Psoas muscle (tissue), 8 donors: ENCODE results near the gene SPAG16. TPM values are rescaled to one million over a fixed set of nuclear protein-coding genes. Genes with fewer than 3 reads are reported as not detected.
"Not testable (repeated sequence)": the region's sequence is repeated elsewhere in the genome, so short reads cannot be mapped to it uniquely, and the experiment has no call there.

Experiments
- ATAC-seq, 4 donors: fragments of 200-7000 bp; cut with Tn5 transposase; one replicate each; pipeline ENCODE4 v1.9.1; 2020; ENCODE audit warnings: moderate library complexity in 3 of 4, mild to moderate bottlenecking in 2 of 4
- DNase-seq, 2 donors: peaks; one replicate each; pipeline ENCODE4 v3.0.0-alpha.2; 2020
- H3K27ac ChIP-seq: fragments of 200-600 bp; one replicate; pipeline ENCODE4 v1.8.0; 2022
- H3K27me3 ChIP-seq, 3 donors: fragments of 200-600 bp in 1 of 3; one replicate each; pipeline versions ENCODE4 v1.6.1 to v1.8.0; 2013 to 2022; ENCODE audit warnings: low read length in 2 of 3, mild to moderate bottlenecking in 2 of 3, moderate library complexity in 1 of 3; ENCODE audit not compliant: insufficient read depth in 3 of 3
- H3K36me3 ChIP-seq, 2 donors: fragments of 200-600 bp in 1 of 2; one replicate each; pipeline versions ENCODE4 v1.6.1 to v1.8.0; 2013 to 2022; ENCODE audit warnings: low read depth in 1 of 2, mild to moderate bottlenecking in 1 of 2, moderate library complexity in 1 of 2; ENCODE audit not compliant: insufficient read depth in 1 of 2
- H3K4me1 ChIP-seq: fragments of 200-600 bp; one replicate; pipeline ENCODE4 v1.8.0; 2022
- H3K4me3 ChIP-seq: fragments of 200-600 bp; one replicate; pipeline ENCODE4 v1.8.0; 2022; ENCODE audit warnings: mild to moderate bottlenecking
- H3K9me3 ChIP-seq: fragments of 200-600 bp; one replicate; pipeline ENCODE4 v1.8.0; 2022
- WGBS, 3 donors: extraction: QIAGEN DNeasy Blood & Tissue Kit; methylation state at CpG; one replicate each; pipeline versions ENCODE4 v1.1.6 to v1.1.7; 2013; 5-methylcytosine and 5-hydroxymethylcytosine counted together
- intact Hi-C, 2 donors: fragments of 100-400 bp; cut with DNase I; formaldehyde crosslinking; loops; one replicate each; pipeline versions ENCODE4 v1.11.0 to v1.14.2; 2022
- polyA plus RNA-seq, 3 donors: library from polyadenylated mRNA; stranded (reverse); fragments of 200-250 nt; gene quantifications; one replicate each; pipeline ENCODE4 v1.2.3, GENCODE V29; 2013
- total RNA-seq, 4 donors: library from RNA; stranded (reverse); fragmentation: NEBNext Ultra II Directional in 2 of 4; extraction: Animal tissue kit (Norgen Biotek cat#: 25700) in 2 of 4; gene quantifications; one replicate each; pipeline versions ENCODE4 v1.2.1 to v1.2.4, GENCODE V29; 2021 to 2023
- TF ChIP-seq, protein P1 (sequence below): fragments of 200-600 bp; IDR thresholded peaks from one replicate; pipeline ENCODE4 v1.8.0; 2022; ENCODE audit warnings: antibody characterized with exemption
- donor health status: healthy with polysubstance abuse.
- donor health status: DM: no; HTN: no; CAD: no; lungs with moderate emphysema.
- donor health status: Bipolar disorder and iron deficiency.
- donor health status: healthy.
- donor health status: DM: yes; HTN: yes; CAD: no.
- donor health status: DM: no; HTN: no; CAD: no.
- donor health status: DM: no; HTN: no; CAD: no.
- donor health status: DM: yes; HTN: yes; CAD: no.

Gene SPAG16
- total and polyA plus RNA-seq, 7 donors, result 1.6 to 8.7 (median 4.3) TPM

DNA sequence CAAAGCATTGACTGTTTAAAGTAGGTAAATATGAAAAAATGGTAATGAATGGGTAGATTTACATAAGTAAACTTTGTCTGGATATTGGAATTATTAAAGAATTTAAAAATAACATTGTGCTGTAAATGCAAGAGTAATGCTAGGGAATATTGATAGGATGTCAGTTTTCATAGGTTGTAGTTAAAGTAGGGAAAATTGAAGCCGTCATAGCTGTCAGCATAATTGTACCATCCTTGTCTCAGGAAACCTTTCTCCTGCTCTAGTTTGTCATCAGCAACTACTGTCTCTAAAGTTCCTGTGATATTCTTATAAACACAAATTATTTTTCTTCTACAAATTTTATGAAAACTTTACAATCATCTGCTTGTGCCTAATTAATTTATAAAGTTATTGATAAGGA lies 10.1 kb upstream of the SPAG16 start:
- intact Hi-C loops, result no loop called here

DNA sequence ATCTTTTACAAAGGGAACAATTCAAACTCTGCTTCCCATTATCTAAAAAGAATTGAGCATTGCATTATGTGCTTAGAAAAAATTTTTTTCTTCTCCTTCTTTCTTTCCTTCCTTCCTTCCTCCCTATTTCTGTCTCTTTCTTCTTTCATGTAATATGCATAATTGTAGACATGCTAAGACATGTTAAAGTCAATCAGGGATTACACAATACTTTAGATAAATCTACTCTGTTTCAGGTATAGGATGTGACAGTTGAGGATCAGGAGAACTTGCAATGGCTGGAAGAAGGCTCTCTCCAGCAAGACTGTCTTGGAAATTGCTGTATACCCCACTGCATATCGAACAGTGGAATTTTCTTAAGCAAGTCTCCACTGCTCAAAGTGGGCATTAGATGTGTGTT lies 9.0 kb upstream of the SPAG16 start:
- intact Hi-C loops, result no loop called here
- 77 to 94% (median 90%) methylated on average over 1 of the region's 1 CpG for WGBS, 3 donors

More for the DNA sequence above, 10.1 kb upstream of the SPAG16 start:
- DNase-seq (no peak), ATAC-seq (no peak)
- 65 to 82% (median 82%) methylated on average over 1 of the region's 1 CpG for WGBS, 3 donors
- H3K27me3 ChIP-seq, result peaks cover 0 to 2% (median 0%) of the 10 kb centered on the region in 3 donors
- no peaks in the 10 kb centered on the region for H3K36me3 ChIP-seq
- TF ChIP-seq, protein P1, sequence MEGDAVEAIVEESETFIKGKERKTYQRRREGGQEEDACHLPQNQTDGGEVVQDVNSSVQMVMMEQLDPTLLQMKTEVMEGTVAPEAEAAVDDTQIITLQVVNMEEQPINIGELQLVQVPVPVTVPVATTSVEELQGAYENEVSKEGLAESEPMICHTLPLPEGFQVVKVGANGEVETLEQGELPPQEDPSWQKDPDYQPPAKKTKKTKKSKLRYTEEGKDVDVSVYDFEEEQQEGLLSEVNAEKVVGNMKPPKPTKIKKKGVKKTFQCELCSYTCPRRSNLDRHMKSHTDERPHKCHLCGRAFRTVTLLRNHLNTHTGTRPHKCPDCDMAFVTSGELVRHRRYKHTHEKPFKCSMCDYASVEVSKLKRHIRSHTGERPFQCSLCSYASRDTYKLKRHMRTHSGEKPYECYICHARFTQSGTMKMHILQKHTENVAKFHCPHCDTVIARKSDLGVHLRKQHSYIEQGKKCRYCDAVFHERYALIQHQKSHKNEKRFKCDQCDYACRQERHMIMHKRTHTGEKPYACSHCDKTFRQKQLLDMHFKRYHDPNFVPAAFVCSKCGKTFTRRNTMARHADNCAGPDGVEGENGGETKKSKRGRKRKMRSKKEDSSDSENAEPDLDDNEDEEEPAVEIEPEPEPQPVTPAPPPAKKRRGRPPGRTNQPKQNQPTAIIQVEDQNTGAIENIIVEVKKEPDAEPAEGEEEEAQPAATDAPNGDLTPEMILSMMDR, result no peak
- no peaks in the 10 kb centered on the region for H3K4me1 ChIP-seq
- H3K4me3 ChIP-seq, result no peak overlapping the region
- H3K27ac ChIP-seq, result no peak overlapping the region
- no peaks in the 10 kb centered on the region for H3K9me3 ChIP-seq

DNA sequence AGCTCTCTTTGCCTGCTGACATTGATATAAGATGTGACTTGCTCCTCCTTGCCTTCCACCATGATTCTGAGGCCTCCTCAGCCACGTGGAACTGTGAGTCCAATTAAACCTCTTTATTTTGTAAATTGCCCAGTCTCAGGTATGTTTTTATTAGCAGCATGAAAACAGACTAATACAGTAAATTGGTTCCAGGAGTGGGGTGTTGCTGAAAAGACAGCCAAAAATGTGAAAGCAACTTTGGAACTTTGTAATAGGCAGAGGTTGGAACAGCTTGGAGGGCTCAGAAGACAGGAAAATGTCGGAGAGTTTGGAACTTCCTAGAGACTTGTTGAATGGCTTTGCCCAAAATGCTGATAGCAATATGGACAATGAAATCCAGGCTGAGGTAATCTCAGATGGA lies 7.1 kb upstream of the SPAG16 start:
- intact Hi-C loops, H3K27me3 ChIP-seq, H3K9me3 ChIP-seq, H3K27ac ChIP-seq, H3K36me3 ChIP-seq, ATAC-seq, H3K4me1 ChIP-seq, H3K4me3 ChIP-seq, DNase-seq: not testable (repeated sequence)
- 64 to 82% (median 79%) methylated on average over 2 of the region's 2 CpGs for WGBS, 3 donors

More for the DNA sequence above, 9.0 kb upstream of the SPAG16 start:
- Histone ChIP-seq H3K27me3 (peaks cover 0 to 2% (median 0%) of the 10 kb centered on the region in 3 donors), H3K27ac (no peak overlapping the region), H3K9me3 (no peaks in the 10 kb centered on the region), H3K36me3 (no peaks in the 10 kb centered on the region), H3K4me1 (no peaks in the 10 kb centered on the region), H3K4me3 (no peak overlapping the region)
- ATAC-seq (no peak), DNase-seq (no peak)
- TF ChIP-seq, protein P1, result no peak

DNA sequence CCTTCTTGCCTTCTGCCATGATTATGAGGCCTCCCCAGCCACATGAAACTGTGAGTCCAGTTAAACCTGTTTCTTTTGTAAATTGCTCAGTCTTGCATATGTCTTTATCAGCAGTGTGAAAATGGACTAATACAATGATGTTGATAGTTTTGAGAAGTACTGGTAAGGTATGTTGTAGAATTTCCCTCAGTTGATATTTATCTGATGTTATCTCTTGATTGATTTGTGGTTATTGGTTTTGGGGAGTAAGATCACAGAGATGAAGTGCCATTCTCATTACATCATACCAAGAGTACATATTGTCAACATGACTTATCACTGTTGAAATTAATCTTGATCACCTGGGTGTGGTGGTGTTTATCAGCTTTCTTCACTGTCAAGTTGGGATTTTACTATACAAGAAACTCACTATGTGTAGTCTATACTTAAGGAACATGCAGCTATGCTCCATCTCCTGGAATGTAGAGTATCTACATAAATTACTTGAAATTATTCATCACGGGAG lies 5.1 kb upstream of the SPAG16 start:
- no peaks in the 10 kb centered on the region for H3K36me3 ChIP-seq
- H3K4me3 ChIP-seq, result no peak overlapping the region
- intact Hi-C loops, result no loop called here
- DNase-seq (no peak), ATAC-seq (no peak)
- TF ChIP-seq, protein P1, result no peak
- 40 to 95% (median 47%) methylated on average over 1 of the region's 1 CpG for WGBS, 3 donors
- no peaks in the 10 kb centered on the region for H3K4me1 ChIP-seq
- H3K27me3 ChIP-seq, result no peaks in the 10 kb centered on the region
- H3K9me3 ChIP-seq, result no peaks in the 10 kb centered on the region
- H3K27ac ChIP-seq, result no peak overlapping the region

DNA sequence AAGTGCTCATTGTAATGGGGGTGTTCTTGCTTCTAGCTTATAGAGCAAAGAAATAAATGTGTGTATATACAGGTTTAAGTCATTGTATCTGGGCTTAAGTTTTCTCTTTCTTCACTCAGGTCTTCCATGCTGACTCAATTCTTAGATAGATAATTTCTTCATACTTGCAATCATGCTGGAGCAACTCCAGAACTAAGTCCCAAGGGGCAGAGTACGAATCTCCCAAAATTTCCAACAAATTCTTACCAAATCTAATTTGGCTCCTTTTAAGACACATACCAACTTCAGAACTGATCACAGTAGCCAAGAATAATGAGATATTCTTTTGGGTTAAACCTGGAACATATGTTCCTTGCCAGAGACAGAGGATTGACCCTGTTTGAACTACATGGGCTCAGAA lies 4.3 kb upstream of the SPAG16 start:
- DNase-seq (no peak), ATAC-seq (no peak)
- no peaks in the 10 kb centered on the region for H3K9me3 ChIP-seq
- no peaks in the 10 kb centered on the region for H3K4me1 ChIP-seq
- H3K4me3 ChIP-seq, result no peak overlapping the region
- no peaks in the 10 kb centered on the region for H3K36me3 ChIP-seq
- no peaks in the 10 kb centered on the region for H3K27me3 ChIP-seq
- WGBS, 3 donors, result 14 to 36% (median 20%) methylated on average over 1 of the region's 1 CpG
- intact Hi-C loops, result no loop called here
- TF ChIP-seq, protein P1, result no peak
- H3K27ac ChIP-seq, result no peak overlapping the region
